ENCODE measurements around the gene THAP3.
A peak's percentile ranks its signal among the peaks of the same experiment; 100 is the strongest.

Gene THAP3

GRCh38 chr1:6603915-6604558, 20.6 kb upstream of the THAP3 start:
- peak in 38 of 56 donors; percentile 25 to 76 (median 52) for DNase-seq

GRCh38 chr1:6612641-6613360, 11.9 kb upstream of the THAP3 start:
- peak in 15 of 56 donors; percentile 18 to 86 (median 61) for DNase-seq

GRCh38 chr1:6613361-6614018, 11.2 kb upstream of the THAP3 start, which contains the start of gene PHF13:
Gene PHF13, plus strand, starts transcription at chr1:6613731. Its CDS starts 336 bp downstream, at chr1:6614067.
- DNase-seq, result peak; percentile 84 to 100 (median 99)

- peak in 23 of 56 donors; percentile 14 to 65 (median 43) for DNase-seq
Observed at GRCh38 chr1:6614019-6614928, 10.4 kb upstream of the THAP3 start.

GRCh38 chr1:6614929-6615785, 9.5 kb upstream of the THAP3 start:
- peak in 3 of 56 donors; percentile 14 to 46 (median 40) for DNase-seq

- no peak for DNase-seq
Observed at GRCh38 chr1:6619045-6619444, 5.6 kb upstream of the THAP3 start.

GRCh38 chr1:6621429-6622391, 3.0 kb upstream of the THAP3 start:
- DNase-seq, result no peak

GRCh38 chr1:6622396-6623152, 2.1 kb upstream of the THAP3 start:
- no peak for DNase-seq

- no peak for DNase-seq
Observed at GRCh38 chr1:6623269-6623965, 1.3 kb upstream of the THAP3 start.

GRCh38 chr1:6625584-6626149, 999 bp downstream of the THAP3 start:
- DNase-seq, result peak in 7 of 56 donors; percentile 17 to 62 (median 30)

GRCh38 chr1:6627031-6627430, 2.4 kb downstream of the THAP3 start:
- DNase-seq, result no peak

- DNase-seq, result no peak
Observed at GRCh38 chr1:6627841-6628545, 3.3 kb downstream of the THAP3 start.

- DNase-seq, result no peak
Observed at GRCh38 chr1:6628971-6629479, 4.4 kb downstream of the THAP3 start.

- DNase-seq, result no peak
Observed at GRCh38 chr1:6630027-6630426, 5.4 kb downstream of the THAP3 start.

GRCh38 chr1:6631058-6631457, 6.4 kb downstream of the THAP3 start:
- DNase-seq, result no peak
